HepG2 (cell line): ENCODE results near the gene BSND. TPM values are rescaled to one million over a fixed set of nuclear protein-coding genes. Genes with fewer than 3 reads are reported as not detected.

Source experiments
- ASH2L ChIP-seq: fragments of 300-600, 200-600 bp; sonication (generic); IDR thresholded peaks from 2 replicates; pipeline ENCODE4 v1.7.0; 2017; ENCODE audit warnings: low read depth, mild to moderate bottlenecking, moderate library complexity, mixed read lengths, low read length; ENCODE audit not compliant: insufficient read length
- BATF2 ChIP-seq: sonication (generic); formaldehyde crosslinking; IDR thresholded peaks from 2 replicates; pipeline ENCODE4 v1.8.0; 2022; ENCODE audit warnings: mild to moderate bottlenecking, missing genetic modification reagents, moderate library complexity
- BCL6 ChIP-seq: IDR thresholded peaks from 2 replicates; pipeline ENCODE4 v1.6.1; 2016; ENCODE audit warnings: missing genetic modification reagents, missing compliant biosample characterization
- E2F2 ChIP-seq: sonication (generic); formaldehyde crosslinking; IDR thresholded peaks from 2 replicates; pipeline ENCODE4 v1.4.0; 2020; ENCODE audit warnings: missing genetic modification reagents, borderline replicate concordance
- ELK4 ChIP-seq: sonication (generic); formaldehyde crosslinking; IDR thresholded peaks from 2 replicates; pipeline ENCODE4 v1.9.0; 2021; ENCODE audit warnings: missing genetic modification reagents, borderline replicate concordance
- ETV5 ChIP-seq: IDR thresholded peaks from 2 replicates; pipeline ENCODE4 v1.6.1; 2018; ENCODE audit warnings: missing biosample characterization, missing genetic modification reagents, inconsistent platforms, borderline replicate concordance
- GATAD2A ChIP-seq: IDR thresholded peaks from 2 replicates; pipeline ENCODE4 v1.6.1; 2016
- HHEX ChIP-seq: IDR thresholded peaks from 2 replicates; pipeline ENCODE4 v1.6.1; 2016; ENCODE audit warnings: control low read depth
- MLLT10 ChIP-seq: sonication (generic); formaldehyde crosslinking; IDR thresholded peaks from 2 replicates; pipeline ENCODE4 v1.4.0; 2020; ENCODE audit warnings: missing genetic modification reagents
- PAF1 ChIP-seq: IDR thresholded peaks from 2 replicates; pipeline ENCODE4 v1.6.1; 2016; ENCODE audit warnings: missing genetic modification reagents, missing compliant biosample characterization
- PREB ChIP-seq: sonication (generic); formaldehyde crosslinking; IDR thresholded peaks from 2 replicates; pipeline ENCODE4 v1.4.0; 2020; ENCODE audit warnings: missing genetic modification reagents
- RBAK ChIP-seq: sonication (generic); formaldehyde crosslinking; IDR thresholded peaks from 2 replicates; pipeline ENCODE4 v1.5.1; 2020; ENCODE audit warnings: mild to moderate bottlenecking, missing genetic modification reagents
- SMAD1 ChIP-seq: sonication (generic); formaldehyde crosslinking; IDR thresholded peaks from 2 replicates; pipeline ENCODE4 v1.4.0; 2020; ENCODE audit warnings: missing genetic modification reagents, low read depth, mild to moderate bottlenecking, borderline replicate concordance
- TIGD3 ChIP-seq: sonication (generic); formaldehyde crosslinking; IDR thresholded peaks from 2 replicates; pipeline ENCODE4 v1.5.1; 2020; ENCODE audit warnings: mild to moderate bottlenecking, missing genetic modification reagents, borderline replicate concordance
- USF2 ChIP-seq, 2 experiments: sonication (generic) in 1 of 2; formaldehyde crosslinking in 1 of 2; IDR thresholded peaks; 2 replicates each; pipeline versions ENCODE4 v1.5.1 to v1.6.1; 2011 to 2020; ENCODE audit warnings: borderline replicate concordance in 1 of 2, low read depth in 1 of 2, low read length in 1 of 2, mild to moderate bottlenecking in 1 of 2, missing genetic modification reagents in 1 of 2, moderate library complexity in 1 of 2
- ZNF362 ChIP-seq: sonication (generic); formaldehyde crosslinking; IDR thresholded peaks from 2 replicates; pipeline ENCODE4 v1.4.0; 2020; ENCODE audit warnings: missing genetic modification reagents, mild to moderate bottlenecking, borderline replicate concordance
- ZNF367 ChIP-seq: sonication (generic); formaldehyde crosslinking; IDR thresholded peaks from 2 replicates; pipeline ENCODE4 v1.4.0; 2020; ENCODE audit warnings: missing genetic modification reagents, borderline replicate concordance
- ZNF652 ChIP-seq: IDR thresholded peaks from 2 replicates; pipeline ENCODE4 v1.6.1; 2016; ENCODE audit warnings: low read depth, borderline replicate concordance
- ZNF7 ChIP-seq: IDR thresholded peaks from 2 replicates; pipeline ENCODE4 v1.6.1; 2016; ENCODE audit warnings: missing biosample characterization, missing genetic modification reagents
- ZNF776 ChIP-seq: sonication (generic); formaldehyde crosslinking; IDR thresholded peaks from 2 replicates; pipeline ENCODE4 v1.4.0; 2020; ENCODE audit warnings: mild to moderate bottlenecking, missing genetic modification reagents
- polyA plus RNA-seq, 8 experiments: library from polyadenylated mRNA; depleted of rRNA in 3 of 8; stranded (reverse) in 7 of 8; unstranded in 1 of 8; fragments of >200 nt; fragmentation: Illumina TruSeq in 4 of 8; extraction: Trizol in 4 of 8; gene quantifications; 2 replicates each; pipeline versions ENCODE4 v1.2.1 to v1.2.3, GENCODE V29; 2011 to 2016; ENCODE audit warnings: low read depth in 4 of 8, missing spikeins in 1 of 8, mixed read lengths in 1 of 8; ENCODE audit not compliant: insufficient read depth in 1 of 8
- total RNA-seq, 5 experiments: library from RNA; depleted of rRNA; stranded (reverse); fragments of >200 nt; fragmentation: Illumina TruSeq; extraction: Trizol; gene quantifications; 2 replicates each; pipeline ENCODE4 v1.2.3, GENCODE V29; 2016; ENCODE audit warnings: low read depth in 1 of 5

BSND gene
- total and polyA plus RNA-seq, 2 of the 13 experiments (the other 11 are each of a cell fraction or from before 2014, with no cell fraction given) = not detected

GRCh38 chr1:55053265-55053954 is 54.7 kb downstream of the BSND start (continued):
- TF ChIP-seq USF2 (IDR thresholded peaks at IDR 0.05; ENCODE audit: low read depth, low read length) = peak; percentile 22; the same call in 1 of the 2 replicates
- peak; percentile 67; the same call in 1 of the 2 replicates for TF ChIP-seq USF2 (CRISPR knock-in tag; IDR thresholded peaks at IDR 0.05; ENCODE audit: borderline replicate concordance)
- no peak for TF ChIP-seq PAF1 (CRISPR knock-in tag)
- TF ChIP-seq BATF2 (CRISPR knock-in tag) = no peak
- no peak for TF ChIP-seq RBAK (CRISPR knock-in tag)
- TF ChIP-seq ASH2L = no peak
- no peak for TF ChIP-seq TIGD3 (CRISPR knock-in tag)
- TF ChIP-seq ETV5 (CRISPR knock-in tag) = peak; percentile 21; the same call in 1 of the 2 replicates
- no peak for TF ChIP-seq ZNF7 (CRISPR knock-in tag)
- TF ChIP-seq MLLT10 (CRISPR knock-in tag) = no peak
- peak; percentile 97 for TF ChIP-seq BCL6 (CRISPR knock-in tag)
- no peak for TF ChIP-seq SMAD1
- no peak for TF ChIP-seq E2F2 (CRISPR knock-in tag)
- TF ChIP-seq HHEX (CRISPR knock-in tag) = no peak
- TF ChIP-seq ZNF367 = no peak
- TF ChIP-seq ZNF362 (CRISPR knock-in tag) = no peak
- TF ChIP-seq ZNF776 (CRISPR knock-in tag) = no peak
- no peak for TF ChIP-seq ZNF652 (CRISPR knock-in tag)
- no peak for TF ChIP-seq PREB (CRISPR knock-in tag)
- no peak for TF ChIP-seq ELK4 (CRISPR knock-in tag)
- peak; percentile 67 for TF ChIP-seq GATAD2A (CRISPR knock-in tag)
